ENCODE results near the gene WDR48.

WDR48 gene

GRCh38 chr3:39064646-39065045 is 12.8 kb downstream of the WDR48 start:
- peak; percentile 54 for DNase-seq (ENCODE audit: low spot score)

DNA sequence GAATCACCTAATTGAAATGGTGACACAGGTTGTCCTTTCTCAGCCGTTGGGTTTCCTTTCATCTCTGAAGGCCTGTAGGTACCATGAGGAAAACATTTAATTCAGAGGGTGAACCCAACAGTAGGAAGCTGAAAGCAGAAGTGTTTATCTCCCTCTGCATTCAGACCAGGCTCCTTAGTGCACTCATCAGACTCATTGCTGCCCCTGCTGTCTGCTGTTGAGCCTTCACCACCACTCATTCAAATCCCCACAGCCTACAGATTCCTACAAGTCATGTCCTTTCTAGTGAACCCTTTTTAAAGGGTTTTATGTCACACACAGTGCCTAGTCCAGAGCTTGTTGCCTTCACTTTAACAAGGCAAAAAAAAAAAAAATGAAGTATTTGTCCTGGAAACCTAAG is 13.4 kb downstream of the WDR48 start:
- DNase-seq (ENCODE audit: low spot score): peak; percentile 67

DNA sequence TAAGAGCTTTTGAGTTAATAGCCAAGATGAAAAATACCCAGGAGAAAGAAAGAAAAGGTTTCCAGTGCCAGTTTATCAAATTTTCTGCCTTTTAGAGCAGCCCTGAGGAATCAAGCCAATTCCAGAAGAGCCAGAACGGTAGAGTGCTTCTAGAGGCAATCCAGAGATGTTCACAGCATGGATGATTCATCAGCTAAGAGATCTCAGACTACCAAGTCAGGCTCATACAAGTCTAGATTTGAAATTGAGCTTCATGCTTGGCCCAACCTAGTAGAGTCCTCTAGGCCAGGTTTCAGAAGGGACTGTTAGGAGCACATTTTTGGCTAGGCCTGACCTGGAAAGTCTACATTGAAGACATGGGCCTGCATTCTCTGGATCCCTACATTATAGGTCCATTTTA is 15.5 kb downstream of the WDR48 start:
- peak; percentile 9 for DNase-seq (ENCODE audit: low spot score)

- no peak for DNase-seq (ENCODE audit: low spot score)
These were observed 16.7 kb downstream of the WDR48 start for GRCh38 chr3:39068556-39068955.

DNA sequence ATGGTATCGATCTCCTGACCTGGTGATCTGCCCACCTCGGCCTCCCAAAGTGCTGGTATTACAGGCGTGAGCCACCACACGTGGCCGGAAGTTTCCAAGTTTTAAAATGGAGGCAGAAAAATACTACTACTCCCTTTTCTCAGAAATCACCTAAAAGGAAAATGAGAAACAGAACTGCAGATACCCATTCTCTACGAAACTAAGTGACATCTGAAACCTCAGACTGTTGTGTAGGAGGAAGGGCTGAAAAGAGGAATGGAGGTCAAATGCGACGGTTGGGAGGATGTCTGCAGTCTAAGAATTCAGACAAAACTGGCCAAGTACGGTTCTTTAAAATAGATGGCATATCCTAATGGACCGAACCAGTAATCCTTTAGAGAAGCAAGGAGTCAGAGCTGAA is 24.1 kb downstream of the WDR48 start:
- DNase-seq (ENCODE audit: low spot score): no peak

DNA sequence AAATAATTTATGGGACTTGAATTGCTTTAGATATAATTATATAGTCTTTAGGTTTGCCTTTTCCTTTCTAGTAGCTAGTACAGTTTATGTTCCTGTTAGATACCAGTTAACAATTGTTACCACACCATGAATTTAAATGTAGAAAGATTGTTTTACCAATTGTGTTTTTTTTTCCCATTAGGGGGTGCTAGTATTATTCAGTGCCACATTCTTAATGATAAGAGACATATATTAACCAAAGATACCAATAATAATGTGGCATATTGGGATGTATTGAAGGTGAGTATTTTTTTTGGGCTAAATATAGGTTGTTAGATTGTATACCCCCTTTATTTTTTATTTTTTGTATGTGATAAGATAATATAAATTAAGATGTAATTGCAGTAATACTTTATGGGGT is 27.7 kb downstream of the WDR48 start:
- DNase-seq (ENCODE audit: low spot score): no peak

GRCh38 chr3:39080026-39080425 is 28.2 kb downstream of the WDR48 start:
- no peak for DNase-seq (ENCODE audit: low spot score)

- DNase-seq (ENCODE audit: low spot score): no peak
These were observed 31.0 kb downstream of the WDR48 start for GRCh38 chr3:39082666-39083313.

GRCh38 chr3:39086144-39086543 is 34.3 kb downstream of the WDR48 start:
- DNase-seq (ENCODE audit: low spot score): no peak

DNA sequence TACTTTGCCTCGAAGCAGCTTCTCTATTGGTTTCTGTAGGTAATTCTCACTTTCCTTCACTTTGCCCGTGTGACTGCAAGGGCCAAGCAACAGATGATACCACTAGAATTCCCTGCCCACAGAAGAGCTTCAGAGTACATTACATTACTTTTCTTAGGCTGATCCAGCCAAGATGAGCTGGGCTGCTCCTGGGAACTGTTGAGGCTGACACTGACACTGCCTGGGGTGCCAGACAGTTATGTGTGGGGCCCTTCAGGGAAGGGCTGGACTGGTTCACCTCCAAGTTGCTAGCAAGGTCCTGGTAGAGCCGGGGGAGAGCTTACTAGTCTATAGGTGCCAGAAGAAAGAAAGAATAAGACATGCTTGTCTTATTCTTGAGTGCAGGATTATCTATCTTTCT is 36.6 kb downstream of the WDR48 start:
- no peak for DNase-seq (ENCODE audit: low spot score)

DNA sequence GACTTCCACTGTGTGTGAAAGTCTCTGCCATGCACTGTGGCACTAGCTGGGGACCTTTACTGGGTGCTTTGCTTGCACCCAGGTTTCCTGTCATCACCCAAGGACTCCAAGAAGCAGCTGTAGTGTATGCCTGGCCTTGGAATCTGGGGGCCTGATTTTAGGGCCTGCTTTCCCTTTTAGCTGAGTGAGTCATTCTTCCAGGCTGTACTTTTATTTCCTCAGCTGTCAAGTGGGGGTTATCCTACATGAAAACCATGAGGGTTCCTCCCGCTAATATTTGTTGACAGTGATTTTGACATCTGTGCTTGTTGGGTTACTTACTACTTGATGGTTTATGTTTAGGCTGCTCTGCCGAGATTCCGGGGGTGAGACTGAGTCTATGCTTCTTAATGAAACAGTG is 37.1 kb downstream of the WDR48 start:
- no peak for DNase-seq (ENCODE audit: low spot score)

GRCh38 chr3:39090922-39091321 is 39.1 kb downstream of the WDR48 start:
- no peak for DNase-seq (ENCODE audit: low spot score)

DNA sequence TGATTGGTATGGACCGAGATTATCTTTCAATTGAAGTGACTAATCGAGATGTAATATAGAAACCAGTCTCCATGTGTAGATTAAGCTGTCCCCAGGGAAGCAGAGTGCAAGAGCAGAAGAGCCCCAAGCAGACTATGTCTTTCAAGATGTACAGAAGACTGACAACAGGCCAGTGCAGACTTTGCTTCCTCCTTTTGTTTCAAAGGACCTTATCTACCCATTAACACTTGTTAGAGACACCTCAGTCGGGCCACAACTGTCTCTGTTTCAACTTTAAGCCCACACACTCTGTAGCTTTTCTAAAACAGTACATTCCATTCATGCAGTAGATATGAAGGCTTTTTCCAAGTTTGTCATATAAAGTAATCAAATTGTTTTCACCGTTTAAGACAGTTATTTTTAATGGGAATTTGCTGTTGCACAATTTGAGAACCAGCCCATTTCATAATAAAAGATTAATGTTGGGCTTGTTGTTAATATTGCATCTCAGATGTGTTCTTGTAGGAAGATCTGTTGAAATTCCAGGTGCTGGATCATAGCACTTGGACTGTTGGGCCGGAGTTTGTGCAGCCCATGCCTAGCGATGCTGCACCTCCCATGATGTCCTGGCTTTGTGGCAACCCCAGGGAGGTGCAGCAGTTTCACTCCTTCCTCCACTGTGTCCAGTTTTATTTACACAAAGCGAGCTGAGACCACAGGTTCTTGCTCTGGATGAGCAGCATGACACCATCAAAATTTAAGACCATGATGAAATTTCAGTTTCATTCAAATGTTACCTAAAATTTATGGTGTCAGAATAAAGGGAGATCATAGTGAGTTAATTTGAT is 43.2 kb downstream of the WDR48 start:
- DNase-seq (ENCODE audit: low spot score): no peak

GRCh38 chr3:39095778-39096177 is 44.0 kb downstream of the WDR48 start:
- DNase-seq (ENCODE audit: low spot score): no peak

GRCh38 chr3:39096775-39097174 is 45.0 kb downstream of the WDR48 start:
- peak; percentile 51 for DNase-seq (ENCODE audit: low spot score)

DNA sequence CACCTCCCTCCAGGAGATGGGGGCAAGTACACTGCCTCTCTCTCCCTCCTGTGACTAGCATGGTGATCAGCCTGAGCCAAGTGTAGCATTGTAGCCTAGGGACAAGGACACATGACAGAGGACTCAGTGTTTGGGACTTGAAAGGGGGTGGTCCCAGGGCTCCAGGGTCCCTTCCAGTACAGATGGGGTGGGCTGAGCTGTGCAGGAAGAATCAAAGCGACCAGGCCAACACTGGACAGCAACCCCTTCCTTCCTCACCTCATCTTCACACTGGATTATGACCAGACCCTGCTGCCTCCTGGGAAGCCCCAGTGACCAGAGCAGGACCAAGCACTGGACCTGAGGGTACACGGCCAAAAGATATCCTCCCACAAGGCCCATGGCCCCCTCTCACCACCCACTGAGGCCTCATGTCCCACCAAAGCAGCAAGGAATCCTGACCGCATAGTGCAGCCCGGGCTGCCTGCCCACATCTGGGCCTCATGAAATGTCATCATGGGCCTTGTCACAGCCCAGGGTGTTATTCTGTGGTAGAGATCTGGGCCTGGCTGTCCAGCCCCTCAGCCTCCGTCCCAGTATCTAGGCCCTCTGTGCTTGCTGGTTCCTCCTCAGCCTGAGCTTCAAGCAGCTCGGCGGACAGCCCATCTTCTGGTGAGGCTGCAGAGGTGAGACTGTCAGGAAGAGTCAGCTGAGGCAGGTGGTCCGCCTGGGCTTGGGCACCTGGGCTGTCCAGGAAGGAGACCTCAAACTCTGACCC is 46.1 kb downstream of the WDR48 start:
- no peak for DNase-seq (ENCODE audit: low spot score)

GRCh38 chr3:39098473-39099000 is 46.7 kb downstream of the WDR48 start:
- no peak for DNase-seq (ENCODE audit: low spot score)

DNA sequence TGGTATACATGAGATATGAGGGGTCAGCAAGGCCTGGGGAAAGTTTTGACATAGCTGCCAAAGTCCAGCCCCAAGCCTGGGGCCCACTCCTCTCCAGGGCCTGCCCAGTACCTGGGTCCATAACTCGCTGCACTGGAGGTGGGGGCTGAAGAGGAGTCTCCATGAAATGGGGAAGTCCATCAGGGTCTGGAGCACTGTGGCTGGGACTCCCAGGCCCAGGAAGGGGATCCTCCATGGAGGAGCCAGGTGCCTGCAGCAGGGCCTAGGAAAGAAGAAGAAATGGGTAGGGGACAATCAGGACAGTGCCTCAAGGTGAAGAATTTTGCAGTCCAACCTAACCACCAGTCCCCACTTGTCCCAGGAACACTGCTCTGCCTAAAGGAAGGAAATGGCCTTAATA is 47.4 kb downstream of the WDR48 start:
- DNase-seq (ENCODE audit: low spot score): no peak

DNA sequence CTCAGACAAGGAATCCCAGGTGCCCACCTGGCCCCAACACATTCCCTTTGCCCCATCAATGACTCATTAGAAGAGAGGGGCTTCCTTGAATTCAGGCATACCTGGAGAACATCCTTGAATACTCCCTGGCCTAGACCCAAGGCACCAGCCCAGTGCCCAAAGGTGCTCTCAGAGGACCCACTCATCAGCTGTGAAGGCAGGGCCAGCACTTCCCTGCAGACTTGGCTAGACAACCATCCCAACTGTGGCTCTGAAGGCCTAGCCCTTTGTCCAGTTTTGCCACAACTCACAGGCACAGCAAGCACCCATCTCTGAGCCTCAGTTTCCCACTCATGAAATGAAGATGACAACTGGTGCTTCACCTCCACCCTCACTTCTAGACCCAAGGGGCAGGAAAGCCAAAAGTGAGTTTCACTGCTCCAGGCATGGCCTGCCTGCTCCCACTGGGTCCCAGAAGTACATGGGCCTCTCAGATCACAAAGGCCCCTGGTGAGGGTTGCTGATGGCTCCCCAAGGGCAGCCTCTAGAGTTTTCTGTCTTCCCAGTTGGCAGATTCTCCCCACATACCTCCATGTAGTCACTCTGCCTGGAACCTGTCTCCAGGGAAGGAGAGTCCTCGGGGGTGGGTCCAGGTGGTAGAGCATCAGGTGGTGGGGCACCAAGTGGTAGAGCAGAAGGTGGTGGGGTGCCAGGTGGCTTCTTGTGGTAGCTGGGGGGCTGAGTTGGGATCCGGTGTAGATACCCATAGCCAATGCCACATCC is 48.1 kb downstream of the WDR48 start:
- DNase-seq (ENCODE audit: low spot score): no peak

DNA sequence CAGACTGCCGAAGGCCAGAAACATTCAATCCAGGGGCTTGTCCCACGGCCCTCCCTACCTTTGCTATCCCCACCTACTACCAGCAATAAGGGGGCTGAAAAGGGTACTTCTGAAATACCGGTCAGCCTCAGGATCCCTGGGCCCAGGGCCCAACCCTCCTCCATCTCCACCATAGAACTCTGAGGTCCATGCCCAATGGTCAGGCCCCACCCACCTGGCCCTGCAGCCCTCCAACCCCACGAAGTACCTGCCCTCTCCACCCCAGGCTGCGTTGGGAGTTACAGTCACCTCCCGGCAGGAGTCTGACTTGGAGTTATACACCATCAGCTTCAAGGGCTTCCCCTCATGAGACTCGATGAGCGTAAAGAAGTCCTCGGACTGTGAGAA is 48.7 kb downstream of the WDR48 start:
- no peak for DNase-seq (ENCODE audit: low spot score)

GRCh38 chr3:39101022-39101689 is 49.3 kb downstream of the WDR48 start:
- DNase-seq (ENCODE audit: low spot score): peak; percentile 81

Data from GM03348 (cell line).